Suppressor macrophage (primary cell): ENCODE measurements around the gene THAP5.

ENCODE experiments used
- DNase-seq, 4 experiments: peaks; one replicate each; pipeline ENCODE4 v3.0.0-alpha.2; 2020 to 2022

THAP5 gene

GRCh38 chr7:108529341-108529740, 40.2 kb downstream of the THAP5 start:
- no peak for DNase-seq

- no peak for DNase-seq
These were observed 41.3 kb downstream of the THAP5 start for GRCh38 chr7:108528183-108528712.

- DNase-seq: no peak
These were observed 42.8 kb downstream of the THAP5 start for GRCh38 chr7:108526768-108527017.

- peak; percentile 100 for DNase-seq
These were observed 43.3 kb downstream of the THAP5 start, which contains the start of gene PNPLA8 for GRCh38 chr7:108525985-108526767. Gene PNPLA8 (minus strand): TSS chr7:108526135. CDS start chr7:108515491, 10,644 bp downstream.

GRCh38 chr7:108525327-108525984, 44.0 kb downstream of the THAP5 start:
- peak; percentile 37 to 83 (median 70) for DNase-seq

DNA sequence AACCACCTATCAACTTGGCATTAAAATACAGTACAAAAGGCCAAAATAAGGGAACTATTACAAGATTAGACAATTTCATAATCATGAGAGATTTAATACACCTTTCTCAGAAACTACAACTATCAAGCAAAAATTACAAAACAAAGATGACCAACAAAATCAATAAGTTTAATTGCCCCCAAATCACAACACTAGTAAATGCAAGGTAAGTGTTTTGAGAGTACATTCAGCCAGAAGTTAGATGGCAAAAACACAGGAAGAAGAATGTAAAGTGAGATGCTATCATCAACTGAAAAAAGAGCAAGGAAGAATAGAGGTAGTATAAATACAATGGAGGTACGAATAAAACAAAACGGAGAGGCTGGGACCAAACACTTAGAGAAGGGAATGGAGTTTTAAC, 46.7 kb downstream of the THAP5 start:
- DNase-seq: no peak

GRCh38 chr7:108517951-108518350, 51.6 kb downstream of the THAP5 start:
- no peak for DNase-seq

DNA sequence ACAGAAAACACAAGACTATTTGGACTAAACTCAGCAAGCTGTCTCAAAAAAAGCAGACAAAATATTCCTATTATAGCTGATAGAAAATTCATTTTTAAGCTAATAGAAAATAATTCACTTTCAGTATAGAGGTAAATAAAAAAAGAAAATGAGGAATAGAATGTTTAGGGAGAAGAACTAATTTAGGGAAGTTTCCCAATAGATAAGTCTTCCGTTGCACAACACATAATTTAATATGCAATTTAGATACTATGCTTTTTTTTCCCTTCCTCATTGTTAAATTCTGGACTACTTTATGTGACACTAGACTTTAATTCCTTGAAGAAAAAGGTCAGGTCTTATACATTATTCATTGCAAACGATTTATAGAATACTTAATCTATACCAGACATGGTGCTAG, 53.9 kb downstream of the THAP5 start:
- DNase-seq: peak in 2 of 4 experiments; percentile 71 to 73

- DNase-seq: no peak
These were observed 54.5 kb downstream of the THAP5 start for GRCh38 chr7:108515013-108515412.
